HG03139 (cell line): ENCODE results near the gene VPS37D.
"Not testable (repeated sequence)": the region's sequence is repeated elsewhere in the genome, so short reads cannot be mapped to it uniquely, and the experiment has no call there.

ENCODE experiments used
- ATAC-seq: cut with Tn5 transposase; IDR thresholded peaks from one replicate; pipeline ENCODE4 v1.9.1; 2021; ENCODE audit not compliant: unreplicated experiment

VPS37D gene

DNA sequence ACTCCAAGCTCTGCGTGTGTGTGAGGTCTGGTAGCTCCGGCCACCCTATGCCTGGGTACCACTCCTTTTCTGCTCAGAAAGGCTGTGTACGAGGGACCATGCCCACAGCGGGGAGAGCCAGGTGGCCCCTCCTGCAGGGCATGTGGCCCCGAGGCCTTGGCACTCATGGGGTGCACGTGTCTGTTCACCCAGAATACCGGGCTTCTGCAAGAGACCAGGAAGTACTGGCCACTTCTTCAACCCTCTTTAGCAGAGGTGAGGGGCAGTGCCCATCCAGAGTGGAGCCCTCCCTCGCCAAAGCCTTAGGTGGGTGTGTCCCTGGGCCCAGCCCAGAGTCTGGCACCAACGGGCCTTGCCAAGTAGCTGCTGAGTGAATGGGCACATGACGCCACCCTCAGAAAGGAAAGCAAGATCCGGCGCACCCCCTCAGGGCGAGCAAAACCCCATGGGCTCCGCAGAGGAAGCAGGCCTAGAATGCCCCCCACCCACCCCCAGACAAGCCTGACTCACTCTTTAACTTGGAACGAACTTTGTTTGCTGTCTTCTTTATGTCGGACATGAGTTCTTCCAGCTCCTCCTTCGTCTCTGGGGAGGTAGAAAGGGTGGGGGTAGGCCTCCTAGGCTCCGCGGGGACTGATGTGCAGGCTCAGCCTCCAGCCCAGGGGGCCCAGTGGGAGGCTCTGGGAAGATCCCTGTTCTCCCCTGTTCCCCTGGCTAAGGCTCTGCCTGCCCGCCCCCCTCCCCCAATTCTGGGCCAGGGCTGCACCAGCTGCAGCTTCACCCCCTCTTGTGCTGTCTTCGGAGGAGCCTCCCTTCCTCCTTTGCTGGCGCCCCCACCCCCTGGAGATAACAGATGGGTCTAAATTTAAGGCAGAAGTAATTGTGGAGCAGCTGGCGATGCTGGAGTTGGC, 37.3 kb downstream of the VPS37D start:
- ATAC-seq, result no peak

DNA sequence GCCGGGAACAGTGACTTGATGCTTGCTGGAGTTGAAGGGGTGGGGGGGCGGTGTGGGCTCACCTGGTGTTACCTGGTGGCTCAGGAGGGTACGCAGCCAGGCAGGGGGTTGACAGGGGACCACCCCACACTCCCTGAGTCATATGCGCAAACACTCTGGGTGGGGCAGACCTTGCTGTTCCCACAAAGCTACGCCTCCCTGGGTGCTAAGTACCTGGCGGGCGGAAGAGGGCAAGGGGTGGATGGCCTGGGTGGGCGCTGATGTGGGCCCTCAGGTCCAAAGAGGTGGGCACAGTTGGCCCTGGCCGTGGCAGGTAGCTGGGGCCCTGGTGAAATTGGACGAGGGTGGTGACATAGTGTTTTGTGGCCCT, 37.9 kb downstream of the VPS37D start:
- ATAC-seq, result no peak

DNA sequence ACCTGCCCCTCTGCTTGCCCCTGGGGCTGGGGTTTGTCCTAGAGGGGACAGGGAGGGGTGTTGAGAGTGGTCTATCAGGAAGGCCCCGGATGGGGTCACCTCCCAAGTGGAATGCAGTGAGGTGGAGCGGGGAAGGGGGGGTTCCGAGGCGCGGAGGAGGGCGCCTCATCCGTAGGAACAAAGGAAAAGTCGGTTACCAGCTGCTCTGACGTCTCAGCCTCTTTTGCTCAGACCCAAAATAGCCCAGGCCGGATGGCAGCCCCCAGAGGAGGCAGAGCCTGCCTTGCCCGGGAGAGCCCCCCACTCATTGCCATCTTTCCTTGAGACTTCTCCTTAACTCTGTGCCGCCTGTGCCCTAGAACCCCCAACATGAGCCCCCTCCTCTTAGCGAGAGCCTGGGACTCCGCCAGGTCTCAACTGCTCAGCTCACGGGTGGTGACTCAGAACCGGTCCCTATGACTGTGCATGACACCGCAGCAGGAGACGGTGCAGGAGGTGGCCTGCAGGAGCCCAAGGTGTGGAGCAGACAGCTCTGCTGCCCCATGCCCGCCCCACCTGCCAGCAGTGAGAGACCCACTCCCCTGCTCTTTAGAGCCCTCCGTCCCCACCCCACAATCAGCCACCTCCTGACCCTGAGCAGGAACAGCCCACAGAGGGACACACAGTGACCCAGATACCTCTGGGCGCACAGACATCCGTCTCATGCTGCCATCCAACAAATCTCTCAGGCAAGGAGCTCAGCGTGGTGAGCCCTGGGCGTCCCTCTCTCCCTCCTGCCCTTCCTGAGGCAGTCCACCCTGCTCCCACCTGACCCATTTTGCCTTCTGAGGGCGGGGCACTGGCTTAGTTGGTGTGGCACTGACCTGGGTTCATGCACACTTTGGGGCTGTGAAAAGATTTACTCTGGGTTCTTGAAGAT, 38.8 kb downstream of the VPS37D start:
- no peak for ATAC-seq

DNA sequence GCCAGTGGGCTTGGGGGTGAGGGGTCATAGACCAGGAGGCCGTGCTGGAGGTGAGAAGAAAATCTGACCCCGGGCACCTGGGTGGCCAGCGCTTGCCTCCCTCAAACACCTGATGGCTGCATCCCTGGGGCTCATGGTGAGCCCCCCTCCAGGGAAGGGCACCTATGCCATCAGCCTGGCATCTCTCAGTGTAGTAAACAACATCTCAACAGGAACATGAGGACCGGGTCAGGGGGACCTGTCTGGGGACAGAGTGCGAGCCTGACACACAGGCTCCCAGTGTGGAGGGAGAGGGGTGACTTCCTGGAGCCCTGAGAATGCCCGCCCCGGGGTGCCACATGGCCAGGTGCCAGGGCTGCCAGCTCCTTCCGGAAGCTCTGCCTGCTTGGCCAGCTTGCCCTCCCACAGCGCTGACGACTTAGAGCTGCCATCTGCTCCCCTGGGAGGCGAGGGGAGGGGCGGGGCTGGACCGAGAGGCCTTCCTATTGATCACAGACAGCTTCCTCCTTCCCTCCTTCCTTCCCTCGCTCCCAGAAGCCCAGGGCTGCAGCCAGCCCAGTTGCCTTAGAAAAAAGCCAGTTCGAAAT, 39.5 kb downstream of the VPS37D start:
- no peak for ATAC-seq

DNA sequence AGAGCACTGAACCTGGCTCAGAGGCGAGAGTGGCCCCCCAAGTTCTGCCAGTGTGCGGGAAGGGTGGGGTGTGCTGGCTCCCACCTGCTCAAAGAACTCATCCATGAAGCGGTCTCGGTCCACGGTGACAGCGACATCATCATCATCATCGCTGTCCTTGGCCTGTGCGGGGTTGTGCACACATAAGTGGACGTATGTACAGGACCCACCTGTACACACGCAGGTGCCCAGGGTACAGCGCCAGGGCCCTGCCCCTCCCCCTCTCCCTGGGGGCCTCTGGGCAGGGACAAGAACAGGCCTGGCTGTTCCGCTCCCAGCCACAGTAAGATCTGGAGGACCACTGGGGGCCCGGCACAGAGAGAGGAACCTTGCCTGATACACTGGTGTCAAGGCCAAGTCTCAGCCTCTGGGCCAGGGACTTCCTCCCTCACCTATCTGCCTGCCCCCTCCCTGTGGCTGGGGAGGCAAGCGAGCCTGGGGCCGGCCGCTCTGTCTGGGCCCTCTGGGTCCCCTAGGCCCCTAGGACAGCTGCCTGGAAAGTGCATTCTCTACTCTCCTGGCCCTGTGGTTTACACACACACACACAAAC, 41.4 kb downstream of the VPS37D start:
- no peak for ATAC-seq

DNA sequence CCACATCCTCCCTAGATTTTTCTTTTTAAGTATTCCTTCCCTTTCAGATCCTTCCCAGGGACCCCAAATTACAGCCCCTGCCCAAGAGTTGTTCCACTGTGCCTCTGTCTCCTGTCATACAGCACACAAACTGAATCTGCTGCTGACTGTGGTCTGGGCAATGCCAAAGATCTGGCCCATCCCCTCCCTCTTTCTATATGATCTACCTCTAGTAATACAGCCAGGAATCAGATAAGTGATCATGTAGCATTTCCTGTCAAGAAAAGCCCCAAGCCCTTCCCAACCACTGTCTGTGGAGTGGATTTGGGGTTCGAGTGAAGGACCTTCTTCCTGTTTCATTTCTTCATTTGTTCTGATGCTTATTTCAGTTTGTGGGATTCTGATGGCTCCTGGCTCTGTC, 45.1 kb downstream of the VPS37D start:
- ATAC-seq, result no peak

DNA sequence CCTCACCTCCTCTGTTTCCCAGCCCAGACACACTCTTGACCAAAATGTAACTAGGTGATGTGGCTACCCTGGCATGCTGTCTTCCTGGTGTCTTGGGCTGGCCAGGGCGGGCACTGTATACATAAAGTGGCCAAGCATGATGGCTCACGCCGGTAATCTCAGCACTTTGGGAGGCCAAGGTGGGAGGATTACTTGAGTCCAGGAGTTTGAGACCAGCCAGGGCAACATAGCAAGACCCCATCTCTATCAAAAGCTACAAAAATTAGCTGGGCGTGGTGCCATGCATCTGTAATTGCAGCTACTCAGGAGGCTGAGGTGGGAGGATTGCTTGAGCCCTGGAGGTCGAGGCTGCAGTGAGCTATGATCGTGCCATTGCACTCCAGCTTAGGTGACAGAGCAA, 45.7 kb downstream of the VPS37D start:
- ATAC-seq, result not testable (repeated sequence)

DNA sequence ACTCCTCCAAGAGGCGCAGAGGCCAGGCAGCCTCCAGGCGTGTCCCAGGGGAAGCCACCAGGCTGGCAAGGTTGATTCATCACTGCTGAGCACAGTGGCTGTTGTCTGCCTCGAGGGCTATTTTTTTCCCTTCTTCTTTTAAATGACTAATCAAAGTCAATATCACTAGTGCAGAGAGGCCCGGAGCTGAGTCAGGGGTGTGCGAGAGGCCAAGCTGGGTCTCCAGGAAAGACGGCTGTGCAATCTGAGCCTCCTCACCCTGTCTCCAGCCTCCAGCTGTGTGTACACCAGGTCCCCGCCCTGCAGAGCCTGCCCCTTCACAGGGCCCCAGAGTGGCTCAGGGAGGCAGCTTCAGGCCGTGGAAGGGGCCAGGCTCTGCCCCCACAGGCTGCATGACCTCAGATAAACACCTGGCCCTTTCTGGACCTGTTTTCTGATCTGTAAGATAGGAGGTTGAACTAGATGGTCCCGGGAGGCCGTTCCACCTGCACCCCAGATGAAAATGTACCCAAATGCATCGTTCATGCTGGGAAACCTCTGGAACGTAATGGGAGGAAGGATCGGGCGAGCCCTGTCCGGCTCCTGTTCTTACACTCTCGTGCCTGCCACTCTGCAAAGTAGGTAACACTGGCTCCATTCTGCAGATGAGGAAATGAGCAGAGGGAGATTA, 48.2 kb downstream of the VPS37D start:
- ATAC-seq, result no peak

DNA sequence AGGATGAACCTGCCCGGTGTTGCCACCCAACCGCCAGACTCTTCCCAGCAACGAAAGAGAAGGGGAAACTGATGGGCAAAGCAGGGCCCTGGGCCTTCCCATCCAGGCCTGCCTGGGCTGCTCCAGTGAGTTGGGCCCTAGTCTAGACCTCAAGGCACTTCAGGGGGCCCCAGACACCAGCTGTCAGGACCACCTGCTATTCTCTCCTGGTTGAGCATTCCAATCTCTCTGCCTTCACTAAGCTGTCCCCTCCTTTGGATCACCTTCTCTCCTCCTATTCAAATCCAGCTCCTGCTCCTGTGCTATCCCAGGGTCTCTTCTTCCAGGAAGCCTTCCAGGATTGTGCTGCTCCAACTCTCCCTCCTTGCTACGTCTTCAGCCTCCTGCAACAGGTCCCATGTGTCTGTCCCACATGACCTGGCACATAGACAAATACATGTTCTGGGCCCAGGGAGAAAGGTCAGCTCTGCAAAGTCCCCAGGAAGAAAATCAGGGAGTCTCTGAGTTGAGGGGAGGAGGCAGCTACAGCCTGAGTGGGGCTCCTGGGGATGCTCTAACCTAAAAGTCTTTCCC, 48.8 kb downstream of the VPS37D start:
- ATAC-seq, result no peak

DNA sequence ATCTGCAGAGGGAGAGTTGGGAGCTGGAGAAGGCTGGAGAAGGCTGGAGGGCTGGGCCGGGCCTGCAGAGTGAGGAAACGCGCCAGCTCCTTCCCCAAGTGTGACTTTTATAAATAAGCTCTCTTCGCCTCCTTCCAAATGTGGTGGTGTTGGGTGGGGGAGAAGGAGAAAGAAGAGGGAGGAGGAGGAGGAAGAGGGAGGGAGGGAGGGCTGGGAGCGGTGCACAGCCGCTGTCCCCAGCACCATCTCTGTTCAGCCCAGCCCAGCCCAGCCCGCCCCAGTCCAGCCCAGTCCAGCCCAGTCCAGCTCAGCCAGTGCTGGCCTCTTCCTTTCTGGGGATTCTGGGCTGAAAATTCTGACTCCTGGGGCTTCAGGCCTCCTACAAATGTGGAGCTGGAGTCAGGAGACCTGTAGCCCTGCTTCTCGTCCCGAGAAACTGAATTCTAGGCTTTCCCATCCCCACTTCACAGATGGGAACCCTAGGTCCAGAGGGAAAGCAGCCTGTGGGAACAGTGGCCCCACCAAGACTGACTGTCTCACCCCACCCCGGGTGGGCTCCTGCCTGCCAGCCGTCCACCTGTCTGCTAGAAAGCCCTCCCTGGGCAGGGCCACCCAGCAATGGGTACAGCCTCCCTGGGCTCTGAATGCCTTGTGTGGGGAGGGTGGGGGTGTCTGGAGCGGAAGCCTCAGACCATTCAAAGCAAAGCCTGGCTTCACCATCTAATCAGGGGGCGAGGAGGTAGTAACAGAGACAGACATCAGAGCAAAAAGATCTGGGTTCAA, 49.6 kb downstream of the VPS37D start:
- no peak for ATAC-seq

DNA sequence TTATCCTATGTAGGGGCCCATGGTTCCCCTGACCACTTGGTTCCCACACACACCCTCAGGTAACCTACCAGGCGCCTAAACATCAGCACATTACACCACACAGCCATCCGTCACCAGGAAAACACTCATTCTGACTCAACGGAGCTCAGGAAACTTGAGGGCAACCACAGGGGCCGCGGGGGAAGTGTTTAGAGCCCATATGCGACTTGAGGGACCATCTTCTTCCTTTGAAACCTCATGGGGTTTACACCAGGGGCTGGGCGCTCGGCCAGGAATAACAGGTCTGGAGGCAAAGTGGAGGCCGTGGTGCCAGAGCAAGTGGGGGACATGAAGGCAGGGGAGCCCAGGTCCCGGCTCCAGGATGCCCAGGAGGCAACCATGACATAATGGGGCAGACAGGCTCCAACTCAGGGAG, 50.4 kb downstream of the VPS37D start:
- no peak for ATAC-seq

DNA sequence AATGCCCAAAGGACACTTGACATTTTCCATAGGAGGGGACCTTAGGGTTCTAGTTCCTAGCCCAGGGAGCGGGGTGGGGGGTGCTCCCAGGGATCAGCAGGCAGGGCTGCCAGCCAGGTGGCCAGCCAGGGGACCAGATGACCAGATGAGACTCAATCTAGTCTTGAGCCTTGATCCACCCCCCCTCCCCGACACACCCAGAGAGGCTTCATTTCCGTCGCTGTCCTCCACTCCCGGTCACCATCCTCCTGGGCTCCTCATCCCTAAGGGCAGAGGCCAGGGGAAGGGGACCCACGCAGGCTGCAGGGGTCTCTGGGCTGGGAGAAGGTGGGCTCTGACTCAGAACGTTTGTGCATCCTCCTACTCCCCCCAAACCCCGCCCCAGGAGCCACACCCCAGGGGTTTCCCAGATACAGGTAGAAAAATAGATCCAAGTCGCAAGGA, 50.8 kb downstream of the VPS37D start:
- no peak for ATAC-seq

DNA sequence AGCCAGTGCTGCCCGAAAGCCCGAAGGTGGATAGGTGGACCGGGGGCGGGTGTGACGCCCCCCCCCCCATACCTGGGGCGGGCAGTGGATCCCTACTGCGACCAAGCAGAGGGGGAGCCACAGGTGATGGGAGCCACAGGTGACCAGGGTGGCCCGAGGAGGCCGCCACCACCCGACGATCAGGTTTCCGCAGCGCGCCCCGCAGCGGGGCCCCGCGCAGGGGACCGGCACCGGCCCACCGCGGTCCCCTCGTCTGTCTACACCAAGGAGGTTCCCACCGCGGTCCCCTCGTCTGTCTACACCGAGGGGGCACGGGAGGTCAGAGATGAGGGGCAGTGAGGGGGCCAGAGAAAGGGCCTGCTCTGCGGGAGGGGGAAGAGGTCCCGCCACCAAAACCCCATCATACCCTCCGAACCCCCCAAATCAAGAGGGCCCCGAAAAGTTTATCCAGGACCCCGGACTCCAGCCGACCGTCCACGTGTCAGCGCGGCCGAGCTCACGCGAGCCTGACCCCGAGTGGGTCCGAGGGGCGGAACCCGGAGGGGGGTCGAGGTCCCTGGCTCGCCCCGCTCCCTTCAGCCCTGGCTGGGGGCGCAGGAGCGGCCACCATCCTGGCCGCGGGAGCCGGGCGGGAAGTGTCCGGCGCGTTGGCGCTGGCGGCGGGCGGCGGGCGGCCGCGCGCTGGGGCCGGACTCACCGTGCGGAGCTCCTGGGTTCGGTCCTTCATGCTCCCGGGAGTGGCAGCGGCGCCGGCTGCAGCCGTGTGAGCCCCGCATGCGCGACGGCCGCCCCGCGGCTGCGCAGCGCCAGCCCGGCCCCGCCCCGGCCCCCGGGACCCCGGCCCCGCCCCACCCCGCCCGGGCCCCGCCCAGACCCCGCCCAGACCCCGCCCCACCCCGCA, 51.5 kb downstream of the VPS37D start, which contains the start of gene STX1A:
Gene STX1A (minus strand): TSS at position 765 of the 901 bp plus-strand sequence. CDS start 38 bp downstream, at position 727.
- peak; percentile 42 for ATAC-seq

DNA sequence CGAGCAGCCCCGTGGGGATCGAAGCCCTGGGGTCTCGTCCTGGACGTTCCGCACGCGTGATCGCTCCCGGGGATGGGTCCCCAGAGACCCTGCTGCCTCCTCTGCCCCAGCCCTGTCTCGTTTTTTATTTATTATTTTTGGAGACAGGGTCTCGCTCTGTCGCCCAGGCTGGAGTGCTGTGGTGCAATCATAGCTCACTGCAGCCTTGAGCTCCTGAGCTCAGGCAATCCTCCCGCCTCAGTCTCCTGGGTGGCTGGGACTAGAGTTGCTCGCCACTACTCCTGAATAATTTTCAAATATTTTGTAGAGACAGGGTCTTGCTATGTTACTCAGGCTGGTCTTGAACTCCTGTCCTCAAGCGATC, 52.2 kb downstream of the VPS37D start:
- ATAC-seq, result peak; percentile 10

DNA sequence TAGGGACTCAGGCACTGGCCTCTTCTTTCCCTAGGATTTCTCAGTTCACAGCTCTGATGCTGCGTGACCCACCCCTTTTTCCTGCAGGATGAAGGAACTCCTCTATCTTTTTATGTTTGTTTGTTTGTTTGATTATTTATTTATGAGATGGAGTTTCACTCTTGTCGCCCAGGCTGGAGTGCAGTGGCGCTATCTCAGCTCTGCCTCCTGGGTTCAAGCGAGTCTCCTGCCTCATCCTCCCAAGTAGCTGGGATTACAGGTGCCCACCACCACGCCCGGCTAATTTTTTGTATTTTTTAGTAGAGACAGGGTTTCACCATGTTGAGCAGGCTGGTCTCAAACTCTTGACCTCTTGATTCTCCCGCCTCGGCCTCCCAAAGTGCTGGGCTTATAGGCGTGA, 52.8 kb downstream of the VPS37D start:
- ATAC-seq, result not testable (repeated sequence)

DNA sequence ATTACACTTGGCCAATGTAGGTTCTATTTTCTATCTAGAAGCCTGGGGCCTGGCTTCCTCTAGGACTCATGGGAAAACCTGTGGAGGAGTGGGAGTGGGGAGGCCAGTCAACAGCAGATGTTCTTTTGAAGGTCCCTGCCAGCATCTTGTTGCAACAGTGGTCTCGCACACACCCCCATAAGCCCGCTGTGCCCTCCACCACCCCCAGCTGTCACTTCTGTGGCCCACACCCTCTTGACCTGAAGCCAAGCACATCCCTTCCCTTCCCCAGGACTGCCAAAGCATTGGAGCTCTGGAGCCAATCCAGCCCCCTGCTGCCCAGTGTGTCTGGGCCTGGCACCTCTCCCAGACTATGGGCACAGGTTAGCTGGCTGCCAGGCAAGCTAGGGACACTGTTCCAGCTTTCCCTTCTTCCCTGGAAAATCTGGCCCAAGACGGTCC, 53.8 kb downstream of the VPS37D start:
- ATAC-seq, result no peak
